OCI-LY1 (cell line): ENCODE data around the gene RGMA.

ENCODE experiments used
- H2AFZ ChIP-seq: fragments of 200-600 bp; sonication (generic), shearing (Covaris generic); 2 replicates; pipeline ENCODE4 v1.6.0; 2014; ENCODE audit warnings: antibody characterized with exemption, mild to moderate bottlenecking, low read length
- H3F3A ChIP-seq: fragments of 200-600 bp; sonication (generic), shearing (Covaris generic); 2 replicates; pipeline ENCODE4 v1.6.0; 2014; ENCODE audit warnings: mild to moderate bottlenecking, antibody characterized with exemption, low read length, moderate library complexity; ENCODE audit not compliant: insufficient read depth
- H3K27ac ChIP-seq: fragments of 200-600 bp; sonication (generic); 2 replicates; pipeline ENCODE4 v1.5.1; 2014; ENCODE audit warnings: low read length, mixed run types, mild to moderate bottlenecking, low read depth; ENCODE audit not compliant: poor library complexity, severe bottlenecking
- H3K27me3 ChIP-seq: fragments of 200-600 bp; sonication (generic); 2 replicates; pipeline ENCODE4 v1.6.0; 2014; ENCODE audit warnings: antibody characterized with exemption, mild to moderate bottlenecking, low read length, moderate library complexity; ENCODE audit not compliant: insufficient read depth
- H3K36me3 ChIP-seq: fragments of 200-600 bp; sonication (generic); 2 replicates; pipeline ENCODE4 v1.6.1; 2014; ENCODE audit warnings: mild to moderate bottlenecking, antibody characterized with exemption, low read length, moderate library complexity, mixed read lengths; ENCODE audit not compliant: insufficient read depth
- H3K4me1 ChIP-seq: fragments of 200-600 bp; sonication (generic); 2 replicates; pipeline ENCODE4 v1.5.1; 2014; ENCODE audit warnings: mild to moderate bottlenecking, low read length, moderate library complexity; ENCODE audit not compliant: insufficient read depth, severe bottlenecking
- H3K4me2 ChIP-seq: fragments of 200-600 bp; sonication (generic), shearing (Covaris generic); 2 replicates; pipeline ENCODE4 v1.6.1; 2014; ENCODE audit warnings: low read length
- H3K4me3 ChIP-seq: fragments of 200-600 bp; sonication (generic); 2 replicates; pipeline ENCODE4 v1.5.1; 2014; ENCODE audit warnings: low read length, low read depth, mild to moderate bottlenecking, mixed read lengths; ENCODE audit not compliant: poor library complexity, severe bottlenecking
- H3K79me2 ChIP-seq: fragments of 200-600 bp; shearing (Covaris generic); 2 replicates; pipeline ENCODE4 v1.6.1; 2016; ENCODE audit warnings: mixed run types, low read length, mixed read lengths; ENCODE audit not compliant: insufficient read depth
- H3K9ac ChIP-seq: fragments of 200-600 bp; sonication (generic), shearing (Covaris generic); 2 replicates; pipeline ENCODE4 v1.6.1; 2014; ENCODE audit warnings: mild to moderate bottlenecking, low read length, mixed read lengths
- H3K9me2 ChIP-seq: fragments of 200-600 bp; sonication (generic), shearing (Covaris generic); 2 replicates; pipeline ENCODE4 v1.6.1; 2014; ENCODE audit warnings: low read depth, mild to moderate bottlenecking, low read length, mixed read lengths
- H3K9me3 ChIP-seq: fragments of 200-600 bp; shearing (Covaris generic); 2 replicates; pipeline ENCODE4 v1.6.1; 2014; ENCODE audit warnings: low read length, mixed read lengths
- H4K20me1 ChIP-seq: fragments of 200-600 bp; sonication (generic), shearing (Covaris generic); 2 replicates; pipeline ENCODE4 v1.6.0; 2016; ENCODE audit warnings: mild to moderate bottlenecking, low read length; ENCODE audit not compliant: insufficient read depth
- CTCF ChIP-seq: fragments of 200-600 bp; sonication (generic), shearing (Covaris generic); IDR thresholded peaks from 2 replicates; pipeline ENCODE4 v1.5.1; 2017; ENCODE audit warnings: mild to moderate bottlenecking, antibody characterized with exemption, low read length, moderate library complexity, mixed read lengths
- EZH2 ChIP-seq: fragments of 200-600 bp; sonication (generic), shearing (Covaris generic); IDR thresholded peaks from 2 replicates; pipeline ENCODE4 v1.8.0; 2017; ENCODE audit warnings: borderline replicate concordance, mixed run types, mild to moderate bottlenecking, antibody characterized with exemption, low read length, moderate library complexity, mixed read lengths

Gene RGMA

GRCh38 chr15:93018574-93018973 is 70.4 kb downstream of the RGMA start:
- Histone ChIP-seq H3K9me3 (no peaks in the 10 kb centered on the region), H3K27me3 (no peaks in the 10 kb centered on the region), H3K4me3 (no peak overlapping the region), H4K20me1 (no peaks in the 10 kb centered on the region), H3K4me2 (no peak overlapping the region), H3K9me2 (no peaks in the 10 kb centered on the region), H3K27ac (no peak overlapping the region), H3K79me2 (no peaks in the 10 kb centered on the region), H3K4me1 (no peaks in the 10 kb centered on the region), H3F3A (no peaks in the 10 kb centered on the region), H2AFZ (no peak overlapping the region), H3K36me3 (peaks cover 98% of the 10 kb centered on the region), H3K9ac (no peak overlapping the region)
- TF ChIP-seq CTCF: 0 out of 2 replicates have a peak, but pooled peaks have one; percentile 6
- TF ChIP-seq EZH2: no peak

GRCh38 chr15:93017526-93017925 is 71.5 kb downstream of the RGMA start:
- Histone ChIP-seq H3K4me3 (no peak overlapping the region), H2AFZ (no peak overlapping the region), H3K36me3 (peaks cover 98% of the 10 kb centered on the region), H3K27me3 (no peaks in the 10 kb centered on the region), H3K27ac (no peak overlapping the region), H3F3A (no peaks in the 10 kb centered on the region), H3K9me2 (no peaks in the 10 kb centered on the region), H4K20me1 (no peaks in the 10 kb centered on the region), H3K9ac (no peak overlapping the region), H3K4me2 (no peak overlapping the region), H3K9me3 (no peaks in the 10 kb centered on the region), H3K4me1 (no peaks in the 10 kb centered on the region), H3K79me2 (no peaks in the 10 kb centered on the region)
- TF ChIP-seq EZH2: no peak
- no peak for TF ChIP-seq CTCF

GRCh38 chr15:93012786-93013185 is 76.2 kb downstream of the RGMA start:
- no peak overlapping the region for H3K4me2 ChIP-seq
- no peaks in the 10 kb centered on the region for H3K27me3 ChIP-seq
- no peak overlapping the region for H3K9ac ChIP-seq
- no peaks in the 10 kb centered on the region for H3K9me3 ChIP-seq
- no peak overlapping the region for H3K27ac ChIP-seq
- peaks cover 98% of the 10 kb centered on the region for H3K36me3 ChIP-seq
- no peak overlapping the region for H2AFZ ChIP-seq
- no peaks in the 10 kb centered on the region for H3F3A ChIP-seq
- TF ChIP-seq EZH2: no peak
- TF ChIP-seq CTCF: no peak
- H3K4me3 ChIP-seq: no peak overlapping the region
- H4K20me1 ChIP-seq: no peaks in the 10 kb centered on the region
- no peaks in the 10 kb centered on the region for H3K4me1 ChIP-seq
- no peaks in the 10 kb centered on the region for H3K9me2 ChIP-seq
- no peaks in the 10 kb centered on the region for H3K79me2 ChIP-seq
